HEK293 (cell line): ENCODE data around the gene DNMT3B.

Experiments
- ZBTB26 ChIP-seq: fragments of 450-650 bp; formaldehyde crosslinking; optimal IDR thresholded peaks from 2 replicates; pipeline ENCODE3; 2016; ENCODE audit warnings: missing biosample characterization, mild to moderate bottlenecking, missing genetic modification characterization
- TF ChIP-seq, protein P1 (sequence below): fragments of 450-650 bp; formaldehyde crosslinking; IDR thresholded peaks from 2 replicates; pipeline ENCODE4 v1.5.1; 2016; ENCODE audit warnings: missing biosample characterization, missing genetic modification characterization

DNA sequence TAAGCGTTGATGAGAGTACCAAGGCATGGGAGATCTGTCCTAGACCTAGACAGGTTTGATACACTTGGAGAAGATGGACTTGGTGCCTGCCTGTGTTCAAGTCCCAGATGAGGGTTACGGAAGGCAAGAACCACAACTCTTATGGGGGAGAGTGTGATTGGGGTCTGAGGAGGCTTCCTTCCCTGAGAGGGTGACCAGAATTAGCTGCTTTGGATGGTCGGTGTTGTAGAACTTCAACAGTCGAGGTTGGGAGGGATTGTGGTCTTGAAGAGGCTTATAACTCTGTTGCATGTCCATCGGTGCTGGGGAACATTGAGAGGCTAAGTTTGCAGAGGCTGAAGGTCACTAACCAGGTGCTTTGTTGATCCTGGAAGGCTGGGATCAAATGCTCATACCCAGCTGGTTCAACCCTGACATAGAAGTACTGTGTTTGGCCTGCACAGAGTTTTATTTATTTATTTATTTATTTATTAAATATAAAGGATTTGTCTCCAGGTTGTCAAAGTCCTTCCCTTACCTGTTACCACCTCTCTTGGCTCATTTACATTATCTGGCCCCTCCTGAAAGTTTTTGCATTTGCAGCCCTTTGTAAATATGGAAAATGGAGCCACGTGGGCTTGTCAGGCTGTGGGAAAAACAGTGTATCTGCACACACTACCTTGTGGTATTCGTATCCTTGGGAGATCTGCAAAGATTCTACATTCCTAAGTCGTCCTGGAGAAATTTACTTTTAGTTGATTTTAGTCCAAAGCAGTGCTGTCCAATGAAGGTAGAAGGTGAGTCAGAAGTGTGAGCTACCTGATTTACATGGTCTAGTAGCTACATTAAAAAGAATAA is 80.7 kb downstream of the DNMT3B start:
- no peak for TF ChIP-seq ZBTB26 (tag by site-specific recombination)
- TF ChIP-seq, protein P1, sequence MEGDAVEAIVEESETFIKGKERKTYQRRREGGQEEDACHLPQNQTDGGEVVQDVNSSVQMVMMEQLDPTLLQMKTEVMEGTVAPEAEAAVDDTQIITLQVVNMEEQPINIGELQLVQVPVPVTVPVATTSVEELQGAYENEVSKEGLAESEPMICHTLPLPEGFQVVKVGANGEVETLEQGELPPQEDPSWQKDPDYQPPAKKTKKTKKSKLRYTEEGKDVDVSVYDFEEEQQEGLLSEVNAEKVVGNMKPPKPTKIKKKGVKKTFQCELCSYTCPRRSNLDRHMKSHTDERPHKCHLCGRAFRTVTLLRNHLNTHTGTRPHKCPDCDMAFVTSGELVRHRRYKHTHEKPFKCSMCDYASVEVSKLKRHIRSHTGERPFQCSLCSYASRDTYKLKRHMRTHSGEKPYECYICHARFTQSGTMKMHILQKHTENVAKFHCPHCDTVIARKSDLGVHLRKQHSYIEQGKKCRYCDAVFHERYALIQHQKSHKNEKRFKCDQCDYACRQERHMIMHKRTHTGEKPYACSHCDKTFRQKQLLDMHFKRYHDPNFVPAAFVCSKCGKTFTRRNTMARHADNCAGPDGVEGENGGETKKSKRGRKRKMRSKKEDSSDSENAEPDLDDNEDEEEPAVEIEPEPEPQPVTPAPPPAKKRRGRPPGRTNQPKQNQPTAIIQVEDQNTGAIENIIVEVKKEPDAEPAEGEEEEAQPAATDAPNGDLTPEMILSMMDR (tag by site-specific recombination) = no peak
